NCI-H146 (cell line): Measurements from ENCODE around the gene H1-8.

Source experiments
- DNase-seq: peaks from one replicate; lab custom pipeline; 2025; lab: John Stamatoyannopoulos, UW

H1-8 gene

DNA sequence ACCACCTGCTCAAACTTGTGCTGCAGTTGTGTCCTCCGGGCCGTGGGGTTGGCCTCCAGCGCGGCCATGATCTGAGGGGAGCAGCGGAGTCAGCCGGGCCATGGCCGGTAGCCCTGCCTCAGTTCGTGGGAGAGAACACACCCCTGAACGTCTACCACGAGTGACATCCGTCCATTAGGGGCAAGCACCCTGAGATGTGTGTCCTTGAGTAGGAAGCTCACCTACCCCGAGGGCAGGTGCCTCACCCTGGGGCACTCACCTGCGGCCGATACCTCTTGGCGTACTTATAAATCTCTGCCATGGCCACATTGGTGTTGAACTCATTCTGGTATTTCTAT is 13.4 kb downstream of the H1-8 start:
- no peak for DNase-seq

DNA sequence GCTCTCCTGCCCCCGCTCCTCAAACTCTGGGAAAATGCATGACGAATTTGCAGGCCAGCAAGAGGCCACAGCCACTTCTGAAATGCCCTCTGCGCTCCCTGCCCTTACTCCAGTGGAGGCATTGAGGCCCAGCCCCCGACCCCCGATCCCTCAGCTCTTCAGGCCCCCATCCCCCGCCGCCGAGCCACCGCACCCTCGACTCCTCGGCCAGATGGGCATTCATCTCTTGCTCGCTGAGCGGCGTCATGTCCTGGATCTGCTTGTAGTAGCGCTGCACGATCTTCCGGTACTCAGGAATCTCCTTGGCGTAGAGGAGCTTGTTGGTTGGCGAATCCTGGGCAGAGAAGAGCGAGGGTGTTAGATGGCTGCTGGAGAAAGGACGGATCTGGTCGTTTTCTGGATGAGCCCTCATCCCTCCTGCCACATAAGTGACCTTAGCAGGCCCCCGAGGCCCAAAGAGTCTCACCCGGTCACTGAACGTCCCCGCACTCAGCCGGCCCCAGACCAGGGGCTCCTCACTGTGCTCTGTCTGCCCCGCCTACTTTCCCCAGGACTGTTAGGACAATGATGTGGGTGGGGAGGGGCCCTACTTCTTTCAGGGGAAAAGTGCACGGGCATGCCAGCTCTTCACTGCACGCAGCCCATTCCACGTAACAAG is 14.0 kb downstream of the H1-8 start:
- no peak for DNase-seq

DNA sequence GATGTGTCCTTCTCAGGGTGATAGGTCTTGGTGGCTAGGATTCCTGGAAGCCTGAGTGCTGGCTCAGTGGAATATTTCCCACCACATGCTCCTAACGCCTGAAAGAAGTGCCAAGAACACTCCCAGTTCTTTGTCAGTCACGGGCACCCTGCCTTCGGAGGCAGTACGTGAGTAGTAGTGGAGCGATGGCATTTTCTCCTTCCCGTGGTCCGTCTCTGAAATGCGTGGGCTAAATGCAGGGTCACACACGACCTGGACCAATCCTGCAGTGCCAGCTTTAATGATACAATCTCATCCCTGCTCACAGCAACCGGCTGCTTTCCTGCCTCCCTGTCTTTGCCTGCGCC is 14.5 kb downstream of the H1-8 start:
- no peak for DNase-seq

DNA sequence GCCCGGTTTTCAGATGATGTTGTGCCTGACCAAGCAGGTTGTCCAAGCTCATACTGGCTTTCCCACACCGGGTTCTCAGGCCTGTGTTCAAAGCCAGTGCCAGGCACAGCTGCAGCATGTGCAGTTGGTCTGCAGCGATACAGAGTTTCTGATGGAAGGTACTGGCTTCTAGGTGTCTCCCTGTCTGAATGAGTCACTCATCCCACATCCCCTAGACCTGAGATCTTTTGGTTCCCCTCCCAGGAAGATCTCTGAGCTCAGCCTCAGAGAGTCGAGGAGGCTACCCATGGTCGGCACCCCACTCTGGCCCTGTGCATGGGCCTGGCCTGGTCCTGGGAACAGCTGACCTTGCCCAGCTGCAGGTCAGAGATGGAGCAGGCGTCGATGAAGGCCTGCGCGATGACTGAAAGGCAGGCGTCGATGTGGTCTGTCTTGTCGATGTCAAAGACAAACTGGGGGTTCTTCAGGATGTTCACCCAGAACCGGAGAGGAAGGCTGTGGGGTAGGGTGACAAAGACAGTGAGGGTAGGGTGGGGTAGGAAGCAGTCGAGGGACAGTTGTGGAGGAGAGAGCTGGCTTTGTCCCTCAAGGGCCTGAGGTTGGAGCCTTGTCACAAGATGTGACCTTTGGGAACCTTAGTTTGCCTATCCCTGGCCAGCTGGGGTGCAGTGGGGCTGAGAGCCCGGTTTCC is 15.3 kb downstream of the H1-8 start:
- no peak for DNase-seq

DNA sequence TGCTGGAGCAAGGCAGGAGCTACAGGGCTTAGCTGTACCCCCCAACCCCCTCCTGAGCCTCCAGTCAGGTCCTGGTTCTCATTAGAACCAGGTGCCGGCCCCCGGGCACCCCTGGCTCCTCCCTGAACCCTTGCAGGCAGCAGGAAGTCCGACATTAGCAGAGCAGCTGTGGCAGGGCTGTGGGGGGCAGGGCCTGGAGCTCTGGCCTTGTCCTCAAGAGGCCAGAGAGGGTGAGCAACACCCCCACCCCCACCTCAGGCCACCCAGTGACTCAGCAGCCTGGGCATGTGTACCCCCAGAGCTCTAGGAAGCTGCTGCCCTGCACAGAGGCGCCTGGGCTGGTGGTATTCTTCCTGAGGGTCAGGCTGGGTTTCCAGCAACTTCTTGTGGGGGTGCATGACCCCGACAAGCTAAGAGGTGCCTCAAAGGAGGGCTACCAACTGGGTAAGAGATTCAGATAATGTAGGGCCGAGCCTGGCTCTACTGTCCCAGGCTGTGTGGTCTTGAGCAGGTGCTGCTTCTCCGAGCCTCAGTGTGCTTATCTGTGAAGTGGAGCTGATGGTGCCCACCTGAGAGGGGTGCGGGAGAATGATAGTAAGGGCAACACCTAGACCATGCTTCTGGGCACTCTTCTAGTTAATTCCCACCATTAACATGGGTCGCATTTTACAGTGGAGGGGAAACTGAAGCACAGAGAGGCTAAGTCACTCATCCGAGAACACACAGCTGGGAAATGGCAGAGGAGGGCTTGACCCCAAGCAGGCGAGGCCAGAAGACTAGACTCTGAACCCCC is 16.0 kb downstream of the H1-8 start:
- no peak for DNase-seq

DNA sequence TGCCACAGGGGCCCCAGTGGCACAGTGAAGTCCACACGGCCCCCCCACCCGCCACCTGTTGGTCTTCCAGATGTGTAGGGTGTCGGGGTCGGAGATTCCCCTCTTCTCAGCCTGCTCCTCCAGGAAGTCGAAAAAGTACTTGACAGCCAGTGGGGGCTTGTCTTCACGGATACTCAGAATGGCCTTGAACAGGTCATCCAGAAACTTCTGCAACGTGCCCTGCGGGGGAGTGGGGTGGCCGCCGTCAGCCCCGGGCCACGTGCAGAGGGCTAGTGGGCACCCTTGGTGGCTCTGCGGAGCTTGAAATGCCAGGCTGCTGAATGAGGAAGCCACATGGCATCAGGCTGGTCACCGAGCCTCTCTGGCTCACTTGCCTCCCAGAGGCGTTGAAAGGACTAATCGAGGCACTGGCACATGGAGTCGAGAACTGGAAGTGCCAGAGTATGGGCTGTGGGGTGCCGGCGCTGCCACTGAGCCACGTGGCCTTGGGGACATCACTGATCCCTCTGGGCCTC is 16.6 kb downstream of the H1-8 start:
- no peak for DNase-seq

DNA sequence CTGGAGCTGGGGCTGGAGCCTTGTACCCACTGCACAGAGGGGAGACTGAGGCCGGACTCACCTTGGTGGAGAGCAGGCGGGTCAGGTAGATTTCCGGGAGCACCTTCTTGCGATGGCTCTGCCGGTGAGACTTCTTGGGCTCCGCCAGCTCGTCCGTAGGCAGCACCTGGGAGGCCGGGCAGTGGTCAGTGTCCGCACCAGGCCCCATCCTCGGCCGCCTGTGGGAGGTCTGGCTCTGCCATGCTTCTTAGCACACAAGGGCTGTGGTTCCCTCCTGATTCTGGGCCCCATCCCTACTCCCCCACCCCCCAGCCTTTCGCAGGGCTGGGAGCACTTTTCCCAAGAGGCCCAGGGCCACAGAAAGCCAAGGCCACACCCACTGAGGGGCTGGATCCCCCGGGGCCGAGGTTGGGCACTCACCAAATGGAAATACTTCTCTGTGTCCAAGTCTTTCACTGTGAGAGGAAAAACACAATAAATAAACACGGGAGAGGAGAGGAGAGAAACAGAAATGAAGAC is 17.4 kb downstream of the H1-8 start:
- DNase-seq, result no peak

DNA sequence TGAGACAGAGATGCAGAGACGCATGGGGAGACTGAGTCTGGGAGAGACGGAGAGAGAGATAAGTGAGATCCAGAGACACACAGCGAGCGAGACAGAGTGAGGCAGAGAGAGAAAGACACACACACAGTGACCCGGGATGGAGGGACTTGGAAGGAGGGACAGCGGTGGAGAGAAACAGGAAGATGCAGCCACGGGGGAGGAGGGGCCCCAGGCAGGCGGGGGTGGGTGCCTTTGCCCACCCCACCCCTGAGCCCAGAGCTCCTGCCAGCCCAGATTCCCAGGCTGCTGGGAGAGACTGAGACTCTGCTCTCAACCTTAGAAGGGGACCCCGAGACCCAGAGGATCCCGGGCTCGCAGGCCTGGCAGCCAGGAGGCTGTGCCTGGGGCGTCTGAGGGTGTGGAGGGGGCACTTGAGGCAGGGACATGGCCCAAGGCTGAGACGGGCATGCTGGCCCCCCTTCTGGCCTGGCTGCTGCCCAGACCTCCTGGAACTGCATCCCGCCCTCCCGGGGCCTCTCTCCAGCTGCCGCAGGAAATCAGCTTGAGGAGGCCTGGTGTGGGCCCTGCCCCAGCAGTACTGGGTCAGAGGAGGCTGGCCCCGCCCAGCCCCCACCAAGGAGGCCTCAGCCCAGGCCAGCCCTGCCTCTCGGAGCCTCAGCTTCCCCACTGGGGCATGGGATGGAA is 18.1 kb downstream of the H1-8 start:
- DNase-seq, result no peak

DNA sequence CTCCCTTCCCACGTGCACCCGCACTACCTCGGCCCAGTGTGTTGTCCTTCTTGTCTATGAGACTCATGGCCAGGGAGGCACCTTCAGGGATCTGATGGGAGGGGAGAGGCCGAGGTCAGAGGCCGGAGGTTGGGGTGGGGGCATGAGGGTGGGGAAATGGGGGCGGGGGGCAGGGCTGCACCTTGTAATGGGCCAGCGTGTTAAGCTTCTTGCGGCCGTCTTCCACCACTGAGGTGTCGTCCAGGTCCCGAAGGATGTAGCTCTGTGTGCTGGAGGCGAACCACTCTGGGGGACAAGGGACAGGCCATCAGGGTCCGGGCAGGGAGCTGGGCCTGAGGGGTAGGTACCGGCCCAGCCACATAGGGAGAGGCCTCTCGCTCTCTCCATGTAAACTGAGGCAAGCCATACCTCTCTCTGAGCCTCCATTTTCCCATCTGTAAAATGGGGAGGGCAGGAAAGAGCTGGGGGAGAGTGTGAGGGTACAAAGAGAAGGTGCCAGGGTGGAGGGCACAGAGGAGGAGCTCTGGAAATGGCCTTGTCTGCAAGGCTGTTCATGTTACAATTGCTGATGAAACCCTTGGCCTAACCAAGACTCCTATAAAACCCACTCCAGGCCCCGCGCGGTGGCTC is 18.8 kb downstream of the H1-8 start:
- no peak for DNase-seq

DNA sequence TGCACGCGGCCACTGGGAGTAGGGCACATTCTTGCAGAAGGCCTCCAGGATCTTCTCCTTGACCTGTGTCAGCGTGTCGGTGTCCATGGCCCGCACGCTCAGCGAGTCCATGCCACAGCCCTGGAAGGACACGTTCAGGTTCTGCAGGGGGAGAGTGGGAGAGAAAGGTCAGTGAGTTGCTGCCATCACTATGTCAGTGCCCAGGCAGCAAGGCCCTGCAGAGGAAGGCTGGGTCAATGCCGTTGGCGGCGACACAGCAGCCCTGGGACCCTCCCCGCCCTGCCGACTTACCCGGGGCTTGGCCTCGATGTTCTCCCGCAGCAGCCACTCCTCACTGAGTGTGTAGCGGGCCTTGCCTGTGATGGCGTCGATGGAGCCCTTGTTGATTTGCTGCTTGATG is 19.8 kb downstream of the H1-8 start:
- DNase-seq, result no peak

DNA sequence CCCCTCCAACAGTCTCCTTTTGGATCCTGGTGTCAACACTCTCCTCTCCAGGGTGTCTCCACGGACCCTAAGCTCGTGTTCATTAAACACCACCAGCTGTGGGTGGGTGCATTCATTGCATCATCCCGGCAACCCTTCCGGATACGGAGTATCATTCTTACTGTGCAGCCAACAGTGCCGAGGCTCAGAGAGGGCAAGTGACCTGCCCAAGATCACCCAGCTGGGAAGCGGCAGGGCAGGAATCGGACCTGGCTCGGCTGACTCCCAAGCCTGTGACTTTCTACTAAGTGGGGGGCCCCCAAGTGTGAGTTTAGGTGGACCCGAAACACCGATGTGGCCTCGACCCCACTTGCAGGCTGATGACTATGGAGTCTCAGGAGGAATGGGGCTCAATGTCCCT is 20.4 kb downstream of the H1-8 start:
- DNase-seq, result no peak

DNA sequence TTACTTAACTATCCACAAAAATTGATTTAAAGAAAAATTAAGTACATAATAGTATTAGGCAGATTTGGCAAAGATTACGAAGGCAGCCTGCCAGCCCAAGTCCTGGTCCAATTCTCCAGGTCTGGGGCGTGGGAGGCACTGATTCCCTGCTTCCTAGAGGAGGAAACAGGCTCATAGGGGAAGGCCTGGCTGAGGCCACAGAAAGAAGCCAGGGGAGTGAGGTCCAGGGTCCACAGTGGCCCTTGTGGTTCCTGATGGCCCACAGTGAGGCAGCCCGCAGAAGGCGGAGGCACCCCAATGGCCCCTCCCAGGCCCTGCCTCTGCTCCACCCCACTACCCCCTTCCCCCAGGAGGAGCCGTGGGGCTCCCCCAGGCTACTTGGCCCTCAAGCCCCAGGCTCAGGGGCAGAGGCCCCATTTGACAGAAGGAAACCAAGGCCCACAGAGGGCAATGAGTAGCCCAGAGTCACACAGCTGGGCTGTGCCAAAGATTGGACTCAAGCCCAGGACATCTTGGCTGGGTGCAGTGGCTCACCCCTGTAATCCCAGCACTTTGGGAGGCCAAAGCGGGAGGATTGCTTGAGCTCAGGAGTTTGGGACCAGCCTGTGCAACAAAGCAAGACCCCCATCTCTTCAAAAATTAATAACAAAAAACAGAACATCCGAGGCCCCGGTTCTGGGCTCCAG is 21.0 kb downstream of the H1-8 start:
- DNase-seq, result no peak

DNA sequence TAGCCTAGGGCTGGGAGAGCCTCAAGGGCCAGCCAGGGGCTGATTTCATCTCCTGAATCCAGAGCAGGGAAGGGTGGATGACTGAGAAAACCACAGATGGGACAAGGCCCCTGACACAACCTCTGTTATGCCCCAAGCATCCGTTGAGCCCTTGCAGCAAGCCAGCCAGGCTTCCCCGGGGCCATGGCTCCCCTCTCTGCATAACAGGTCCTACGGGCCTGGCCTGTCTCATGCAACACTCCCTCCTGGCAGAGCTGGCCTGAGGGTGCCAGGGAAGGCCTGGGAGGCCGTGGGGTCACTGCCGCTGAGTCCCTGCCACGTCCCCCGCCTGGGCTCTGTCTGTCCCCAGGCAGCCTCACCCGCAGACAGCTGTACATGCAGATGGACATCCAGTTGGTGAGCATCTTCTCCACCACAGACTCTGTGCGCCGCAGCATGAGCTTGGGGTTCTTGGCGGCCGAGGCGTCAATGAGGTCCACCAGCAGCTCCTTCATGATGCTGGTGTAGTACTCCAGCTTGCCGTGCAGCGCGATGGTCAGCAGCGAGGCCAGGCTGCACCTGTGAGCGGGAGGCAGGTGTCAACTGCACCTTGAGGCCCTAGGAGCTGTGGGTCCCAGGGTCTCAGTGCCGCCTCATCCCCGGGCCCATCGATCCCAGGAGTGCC is 22.1 kb downstream of the H1-8 start:
- DNase-seq, result no peak

DNA sequence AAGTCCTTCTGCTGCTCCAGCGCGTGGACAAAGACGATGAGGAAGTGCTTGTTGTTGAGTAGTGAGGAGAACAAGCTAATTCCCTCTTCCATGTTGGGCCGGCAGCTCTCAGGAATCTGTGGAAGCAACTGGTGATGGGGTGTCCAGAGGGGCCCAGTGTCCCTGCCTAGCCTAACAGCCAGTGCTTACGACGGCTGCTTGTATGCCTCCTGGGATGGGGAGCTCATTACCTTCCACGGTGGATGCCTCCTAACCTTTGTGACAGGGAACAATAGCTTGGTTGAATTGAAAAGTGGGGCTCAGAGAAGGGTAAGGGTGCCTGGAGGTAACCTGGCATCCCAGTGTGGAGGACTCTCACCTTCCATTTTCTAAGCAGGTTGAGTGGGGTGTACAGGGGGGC is 22.9 kb downstream of the H1-8 start:
- no peak for DNase-seq

DNA sequence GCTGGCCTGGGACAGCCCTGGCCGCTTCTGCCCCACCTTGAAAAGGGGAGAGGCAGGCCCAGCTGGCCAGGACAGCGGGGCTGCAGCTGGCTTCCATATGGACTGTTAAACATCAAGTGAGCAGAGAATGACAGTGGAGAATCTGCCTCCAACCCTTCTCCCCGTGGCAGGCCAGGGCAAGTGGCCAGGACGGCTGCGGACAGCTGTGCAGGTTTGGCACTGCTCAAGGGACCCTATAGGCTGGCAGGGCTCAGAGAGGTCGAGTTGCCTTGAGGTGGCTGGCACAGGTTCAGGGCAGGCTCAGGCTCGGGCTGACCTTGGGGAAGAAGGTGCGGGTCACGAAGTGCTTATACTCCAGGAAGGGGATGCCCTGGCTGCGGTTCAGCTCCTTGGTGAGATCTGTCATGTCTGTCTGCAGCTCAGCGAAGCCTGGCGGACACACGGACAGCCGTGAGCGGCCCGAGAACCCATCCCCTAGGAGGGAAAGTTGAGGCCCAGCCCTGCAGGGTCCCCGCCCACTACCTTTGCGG is 24.3 kb downstream of the H1-8 start:
- DNase-seq, result no peak

DNA sequence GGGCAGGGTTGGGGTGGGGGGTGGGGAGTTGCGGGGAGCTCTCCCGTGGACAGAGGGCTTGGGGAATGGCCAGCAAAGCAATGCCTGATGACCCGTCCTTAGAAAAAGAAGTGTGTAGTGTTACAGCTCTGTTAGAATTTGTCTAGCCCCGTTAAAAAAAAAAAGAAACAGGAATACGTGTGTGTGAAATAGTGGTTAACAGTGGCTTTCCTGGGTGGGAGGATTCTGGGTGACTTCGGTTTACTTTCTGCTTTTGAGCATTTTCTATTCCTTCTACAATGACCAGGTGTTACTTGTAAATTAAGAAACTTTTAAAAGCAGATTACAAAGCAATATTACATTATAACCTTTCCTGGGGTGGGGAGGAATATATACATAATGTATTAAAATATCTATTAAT is 25.0 kb downstream of the H1-8 start:
- no peak for DNase-seq

DNA sequence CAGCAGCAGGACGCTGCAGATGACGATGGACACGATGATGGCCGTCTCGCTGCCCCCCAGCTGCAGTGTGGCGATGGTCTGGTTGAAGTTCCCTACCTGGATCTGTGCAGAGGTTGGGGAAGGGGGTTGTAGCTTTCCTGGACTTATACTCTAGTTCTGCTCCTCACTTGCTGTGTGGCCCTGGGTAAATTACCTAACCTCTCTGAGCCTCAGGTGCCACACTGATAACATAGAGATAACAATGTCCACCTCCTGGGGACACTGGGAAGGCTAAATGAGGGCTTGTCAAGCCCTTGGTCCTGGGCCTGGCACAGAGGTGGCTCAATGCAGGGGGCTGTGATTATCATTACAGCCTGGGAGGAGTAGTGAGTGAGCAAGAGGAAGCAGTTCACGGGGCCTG is 26.9 kb downstream of the H1-8 start:
- no peak for DNase-seq

DNA sequence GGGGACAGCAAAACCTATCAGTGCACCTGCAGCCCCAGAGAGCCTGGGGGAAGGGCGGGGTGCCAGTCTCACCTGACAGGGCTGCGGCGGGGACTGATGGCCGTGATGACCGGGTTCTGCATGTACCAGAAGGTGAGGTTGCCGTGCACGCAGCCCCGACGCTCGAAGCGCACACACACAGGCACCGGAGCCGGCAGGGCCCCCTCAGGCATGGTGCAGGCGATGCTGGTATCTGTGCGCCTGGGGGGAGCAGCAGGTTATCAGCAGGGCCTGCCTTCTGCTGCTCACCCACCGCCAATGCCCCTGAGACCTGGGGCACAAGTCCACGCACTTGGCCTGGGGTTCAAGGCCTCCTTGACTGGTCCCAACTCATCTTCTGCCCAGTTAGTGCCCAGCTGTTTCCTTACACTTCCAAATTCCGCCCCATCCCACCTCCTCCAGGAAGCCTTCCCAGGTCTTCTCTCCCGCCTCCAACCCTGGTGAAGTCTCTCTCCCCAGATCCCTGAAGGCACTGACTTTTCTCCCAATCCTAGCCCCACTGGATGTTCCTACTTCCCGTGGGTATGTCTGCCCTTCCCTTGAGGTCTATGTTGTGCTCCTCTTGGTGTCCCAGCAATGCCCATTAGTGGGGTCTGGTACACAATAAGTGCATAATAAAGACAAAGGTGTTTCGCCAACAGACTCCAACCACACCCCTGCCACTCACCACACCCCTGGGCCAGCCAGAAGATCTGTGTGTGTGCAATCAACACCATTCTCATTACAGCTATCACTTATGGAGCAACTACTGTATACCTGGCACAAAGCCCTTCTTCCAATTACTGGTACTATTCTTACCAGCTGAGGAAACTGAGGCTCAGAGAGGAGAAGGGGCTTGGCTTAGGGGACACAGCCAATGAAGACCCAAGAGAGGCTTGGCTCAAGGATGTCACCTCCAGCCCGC is 28.9 kb downstream of the H1-8 start:
- no peak for DNase-seq

DNA sequence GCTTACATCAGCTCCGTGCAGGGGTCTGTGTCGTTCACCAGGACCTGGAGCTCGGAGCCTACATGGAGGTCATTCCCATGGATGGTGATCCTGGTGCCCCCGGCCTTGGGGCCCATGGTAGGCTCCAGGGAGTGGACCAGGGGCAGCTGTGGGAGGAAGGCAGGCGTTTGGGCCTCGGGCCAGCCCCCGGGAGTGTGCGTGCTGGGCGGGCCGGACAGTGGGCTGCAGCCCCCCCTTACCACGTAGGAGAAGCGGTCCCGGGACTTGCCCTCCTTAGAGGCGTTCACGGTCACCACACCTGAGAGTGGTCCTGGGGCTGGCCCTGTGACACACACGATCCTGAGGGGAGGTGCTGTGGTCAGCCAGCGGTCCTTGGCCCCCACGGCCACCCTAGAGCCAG is 29.6 kb downstream of the H1-8 start:
- no peak for DNase-seq
